CD4-positive, alpha-beta T cell (primary cell): ENCODE data around the gene PLCG2. TPM values are rescaled to one million over a fixed set of nuclear protein-coding genes. Genes with fewer than 3 reads are reported as not detected.

Source experiments
- ATAC-seq: fragments of 200-7000 bp; cut with Tn5 transposase; one replicate; pipeline ENCODE4 v1.10.0; 2022; ENCODE audit warnings: mild to moderate bottlenecking; ENCODE audit not compliant: poor library complexity
- CTCF ChIA-PET: fragments of 350-600 bp; sonication (Branson Sonifier 250); formaldehyde crosslinking; loops from one replicate; lab custom pipeline; 2021; ENCODE audit warnings: antibody characterized with exemption, inconsistent platforms; lab: Charles Lee
- POLR2A ChIA-PET: fragments of 350-600 bp; sonication (Branson Sonifier 250); formaldehyde crosslinking; loops from one replicate; lab custom pipeline; 2021; ENCODE audit warnings: antibody characterized with exemption, inconsistent platforms; lab: Charles Lee
- DNase-seq, 14 experiments: peaks; one replicate each; pipeline ENCODE4 v3.0.0-alpha.2; 2013 to 2020; ENCODE audit warnings: mixed read lengths in 2 of 14
- H3K27ac ChIP-seq, 2 donors: one replicate each; pipeline versions ENCODE4 v1.5.1 to v1.7.0; 2013; ENCODE audit warnings: low read length in 2 of 2, low read depth in 1 of 2, mild to moderate bottlenecking in 1 of 2
- H3K27me3 ChIP-seq, 2 experiments: 1 replicate in 1 of 2; 2 replicates in 1 of 2; pipeline versions ENCODE4 v1.6.1 to v1.7.0; 2013; ENCODE audit warnings: low read length in 2 of 2, control low read depth in 1 of 2, mild to moderate bottlenecking in 1 of 2, moderate library complexity in 1 of 2; ENCODE audit not compliant: insufficient read depth in 2 of 2, control insufficient read depth in 1 of 2
- H3K36me3 ChIP-seq: one replicate; pipeline ENCODE4 v1.6.1; 2013; ENCODE audit warnings: low read length, control low read depth; ENCODE audit not compliant: insufficient read depth
- H3K4me1 ChIP-seq: one replicate; pipeline ENCODE4 v1.6.1; 2013; ENCODE audit warnings: low read length, control low read depth; ENCODE audit not compliant: insufficient read depth
- H3K4me3 ChIP-seq: one replicate; pipeline ENCODE4 v1.5.1; 2013; ENCODE audit warnings: mild to moderate bottlenecking, low read length, moderate library complexity
- H3K9me3 ChIP-seq, 2 experiments: 1 replicate in 1 of 2; 2 replicates in 1 of 2; pipeline versions ENCODE4 v1.6.1 to v1.7.0; 2013; ENCODE audit warnings: low read length in 2 of 2, mild to moderate bottlenecking in 2 of 2, control low read depth in 1 of 2, moderate library complexity in 1 of 2; ENCODE audit not compliant: control insufficient read depth in 1 of 2, insufficient read depth in 1 of 2
- H3K27ac Mint-ChIP-seq: one replicate; pipeline ENCODE4 v1.8.0; 2020; ENCODE audit warnings: mixed read lengths
- H3K27me3 Mint-ChIP-seq: one replicate; pipeline ENCODE4 v1.8.0; 2021; ENCODE audit warnings: mixed read lengths
- H3K36me3 Mint-ChIP-seq: one replicate; pipeline ENCODE4 v1.8.0; 2021; ENCODE audit warnings: low read depth, mixed read lengths
- H3K4me1 Mint-ChIP-seq: one replicate; pipeline ENCODE4 v1.8.0; 2021; ENCODE audit warnings: low read depth, mixed read lengths
- H3K4me3 Mint-ChIP-seq: one replicate; pipeline ENCODE4 v1.8.0; 2020; ENCODE audit warnings: mild to moderate bottlenecking, mixed read lengths
- H3K9me3 Mint-ChIP-seq: one replicate; pipeline ENCODE4 v1.8.0; 2020; ENCODE audit warnings: mixed read lengths
- CTCF ChIP-seq: fragments of 200-600 bp; IDR thresholded peaks from one replicate; pipeline ENCODE4 v1.8.0; 2022; ENCODE audit warnings: antibody characterized with exemption, mild to moderate bottlenecking
- intact Hi-C, 2 experiments: fragments of 100-400 bp; cut with DNase I in 1 of 2; cut with micrococcal nuclease in 1 of 2; formaldehyde crosslinking; loops; one replicate each; pipeline versions ENCODE4 v1.15.1 to v1.9.0; 2023 to 2025; cut with DNase I, micrococcal nuclease
- total RNA-seq, 174 experiments: library from RNA in 2 of 174; stranded (reverse) in 2 of 174; gene quantifications; one replicate each; pipeline ENCODE4 v1.2.3 and lab custom pipeline; 2021 to 2026

The PLCG2 gene
- total RNA-seq, 2 experiments from 2014 or later = 0.92 to 1.5 TPM

- no peaks in the 10 kb centered on the region for H3K36me3 Mint-ChIP-seq
- Histone ChIP-seq H3K4me3 (no peak overlapping the region), H3K9me3 (no peaks in the 10 kb centered on the region), H3K4me1 (no peaks in the 10 kb centered on the region), H3K36me3 (no peaks in the 10 kb centered on the region), H3K27me3 (no peaks in the 10 kb centered on the region), H3K27ac (no peak overlapping the region)
- DNase-seq (no peak), ATAC-seq (no peak)
- H3K27ac Mint-ChIP-seq = no peak overlapping the region
- no peaks in the 10 kb centered on the region for H3K9me3 Mint-ChIP-seq
- no peaks in the 10 kb centered on the region for H3K27me3 Mint-ChIP-seq
- intact Hi-C loops = no loop called here
- no peak for TF ChIP-seq CTCF
- ChIA-PET POLR2A (no interaction called here), CTCF (no interaction called here)
- no peak overlapping the region for H3K4me3 Mint-ChIP-seq
- H3K4me1 Mint-ChIP-seq = no peaks in the 10 kb centered on the region
These were observed 121.4 kb downstream of the PLCG2 start for GRCh38 chr16:81900456-81900855.

- no peaks in the 10 kb centered on the region for H3K36me3 Mint-ChIP-seq
- no peaks in the 10 kb centered on the region for H3K36me3 ChIP-seq
- H3K4me3 Mint-ChIP-seq = no peak overlapping the region
- no peaks in the 10 kb centered on the region for H3K9me3 Mint-ChIP-seq
- H3K27ac ChIP-seq = no peak overlapping the region
- ChIA-PET POLR2A (no interaction called here), CTCF (interaction anchor here (0.6 to 1.1 kb wide), 2 partner anchors 10 to 16 kb away, joined by 3 read pairs; no protein-coding TSS in a partner anchor)
- H3K4me3 ChIP-seq = no peak overlapping the region
- H3K4me1 ChIP-seq = no peaks in the 10 kb centered on the region
- no peak for TF ChIP-seq CTCF
- no peak overlapping the region for H3K27ac Mint-ChIP-seq
- ATAC-seq = no peak
- intact Hi-C loops = no loop called here
- H3K4me1 Mint-ChIP-seq = no peaks in the 10 kb centered on the region
- no peaks in the 10 kb centered on the region for H3K27me3 ChIP-seq
- no peaks in the 10 kb centered on the region for H3K9me3 ChIP-seq
- DNase-seq = no peak
- H3K27me3 Mint-ChIP-seq = no peaks in the 10 kb centered on the region
These were observed 122.4 kb downstream of the PLCG2 start for GRCh38 chr16:81901484-81901883.

GRCh38 chr16:81902025-81902424, 122.9 kb downstream of the PLCG2 start:
- Histone ChIP-seq H3K4me3 (no peak overlapping the region), H3K27me3 (no peaks in the 10 kb centered on the region), H3K4me1 (no peaks in the 10 kb centered on the region), H3K27ac (no peak overlapping the region), H3K36me3 (no peaks in the 10 kb centered on the region), H3K9me3 (no peaks in the 10 kb centered on the region)
- CTCF ChIA-PET = interaction anchor here (0.6 to 1.1 kb wide), 2 partner anchors 9 to 16 kb away, joined by 3 read pairs; no protein-coding TSS in a partner anchor
- DNase-seq (no peak), ATAC-seq (no peak)
- Mint-ChIP-seq H3K4me3 (no peak overlapping the region), H3K4me1 (no peaks in the 10 kb centered on the region), H3K9me3 (no peaks in the 10 kb centered on the region), H3K27ac (no peak overlapping the region), H3K27me3 (no peaks in the 10 kb centered on the region), H3K36me3 (no peaks in the 10 kb centered on the region)
- no peak for TF ChIP-seq CTCF
- intact Hi-C loops = no loop called here
- POLR2A ChIA-PET = no interaction called here
